Astrocyte (in vitro differentiated cells and primary cell): ENCODE measurements around the gene RDH16.
"Not testable (repeated sequence)": the region's sequence is repeated elsewhere in the genome, so short reads cannot be mapped to it uniquely, and the experiment has no call there.

Source experiments
- EZH2 ChIP-seq: IDR thresholded peaks from 2 replicates; pipeline ENCODE4 v1.6.1; 2012; ENCODE audit warnings: mild to moderate bottlenecking, low read length, inconsistent platforms; ENCODE audit not compliant: insufficient read depth
- TF ChIP-seq, protein P1 (sequence below): IDR thresholded peaks from 2 replicates; pipeline ENCODE4 v1.5.1; 2011; ENCODE audit warnings: low read depth, mild to moderate bottlenecking, inconsistent platforms, low read length, moderate library complexity; ENCODE audit not compliant: insufficient read depth

DNA sequence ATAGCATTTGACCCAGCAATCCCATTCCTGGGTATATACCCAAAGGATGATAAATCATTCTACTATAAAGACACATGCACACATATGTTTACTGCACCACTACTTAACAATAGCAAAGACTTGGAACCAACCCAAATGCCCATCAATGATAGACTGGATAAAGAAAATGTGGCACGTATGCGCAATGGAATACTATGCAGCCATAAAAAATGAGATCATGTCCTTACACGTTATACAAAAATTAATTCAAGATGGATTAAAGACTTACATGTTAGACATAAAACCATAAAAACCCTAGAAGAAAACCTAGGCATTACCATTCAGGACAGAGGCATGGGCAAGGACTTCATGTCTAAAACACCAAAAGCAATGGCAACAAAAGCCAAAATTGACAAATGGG lies 39.3 kb downstream of the RDH16 start:
- TF ChIP-seq, protein P1, sequence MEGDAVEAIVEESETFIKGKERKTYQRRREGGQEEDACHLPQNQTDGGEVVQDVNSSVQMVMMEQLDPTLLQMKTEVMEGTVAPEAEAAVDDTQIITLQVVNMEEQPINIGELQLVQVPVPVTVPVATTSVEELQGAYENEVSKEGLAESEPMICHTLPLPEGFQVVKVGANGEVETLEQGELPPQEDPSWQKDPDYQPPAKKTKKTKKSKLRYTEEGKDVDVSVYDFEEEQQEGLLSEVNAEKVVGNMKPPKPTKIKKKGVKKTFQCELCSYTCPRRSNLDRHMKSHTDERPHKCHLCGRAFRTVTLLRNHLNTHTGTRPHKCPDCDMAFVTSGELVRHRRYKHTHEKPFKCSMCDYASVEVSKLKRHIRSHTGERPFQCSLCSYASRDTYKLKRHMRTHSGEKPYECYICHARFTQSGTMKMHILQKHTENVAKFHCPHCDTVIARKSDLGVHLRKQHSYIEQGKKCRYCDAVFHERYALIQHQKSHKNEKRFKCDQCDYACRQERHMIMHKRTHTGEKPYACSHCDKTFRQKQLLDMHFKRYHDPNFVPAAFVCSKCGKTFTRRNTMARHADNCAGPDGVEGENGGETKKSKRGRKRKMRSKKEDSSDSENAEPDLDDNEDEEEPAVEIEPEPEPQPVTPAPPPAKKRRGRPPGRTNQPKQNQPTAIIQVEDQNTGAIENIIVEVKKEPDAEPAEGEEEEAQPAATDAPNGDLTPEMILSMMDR, result not testable (repeated sequence)
- not testable (repeated sequence) for TF ChIP-seq EZH2
